ENCODE results near the gene GLA.
A peak's percentile ranks its signal among the peaks of the same experiment; 100 is the strongest.

Gene GLA

GRCh38 chrX:101348452-101349192 lies 59.1 kb downstream of the GLA start, which contains the start of gene TIMM8A:
Gene TIMM8A, minus strand, starts transcription at chrX:101348742. Its CDS starts 78 bp downstream, at chrX:101348664.
- peak; percentile 19 for DNase-seq

- no peak for DNase-seq
Measured at GRCh38 chrX:101347859-101348451, 59.8 kb downstream of the GLA start.
